Measurements from ENCODE around the gene KCNQ4. TPM values are rescaled to one million over a fixed set of nuclear protein-coding genes. Genes with fewer than 3 reads are reported as not detected.

KCNQ4 gene
- total and polyA plus RNA-seq, 2 of the 8 experiments (the other 6 are each of a cell fraction or from before 2014, with no cell fraction given) = 2.2 to 3.9 TPM

DNA sequence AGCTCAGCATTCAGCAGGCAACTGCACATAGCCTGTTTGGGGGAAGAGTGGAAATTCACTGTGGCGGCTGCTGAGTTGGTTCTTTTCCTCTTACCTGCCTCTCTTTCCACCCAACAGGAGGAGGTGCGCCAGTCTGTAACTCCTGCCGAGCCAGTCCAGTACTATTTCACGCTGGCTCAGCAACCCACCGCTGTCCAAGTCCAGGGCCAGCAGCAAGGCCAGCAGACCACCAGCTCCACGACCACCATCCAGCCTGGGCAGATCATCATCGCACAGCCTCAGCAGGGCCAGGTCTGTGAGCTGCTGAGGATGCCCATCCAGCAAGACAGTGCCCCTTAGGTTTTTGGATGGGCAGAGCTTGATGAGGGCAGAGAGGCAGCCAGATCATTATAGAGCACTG lies 25.6 kb upstream of the KCNQ4 start:
- ChIA-PET POLR2A (ENCODE audit: partially characterized antibody) (interaction anchor here (0.5 to 3.9 kb wide), 3 partner anchors 13 to 385 kb away, joined by 3 to 14 read pairs (median 10); partner anchors contain the start of gene NFYC), CTCF (ENCODE audit: partially characterized antibody) (interaction anchor here (0.7 to 15.0 kb wide), 5 partner anchors 10 to 193 kb away, joined by 3 to 140 read pairs (median 5); no protein-coding TSS in a partner anchor)
- Histone ChIP-seq H2AK5ac (ENCODE audit: low read depth, low read length) (no peak overlapping the region), H3K27me3 (replicated peaks in 1 of 4; ENCODE audit: control insufficient read depth in 3 of 4, extremely low read depth in 1 of 4, insufficient read depth in 3 of 4, low read length in 3 of 4) (no peaks in the 10 kb centered on the region), H4K8ac (ENCODE audit: extremely low read depth, insufficient read depth, low read length) (no peak overlapping the region), H2BK15ac (ENCODE audit: low read length) (no peak overlapping the region), H3K27ac (ENCODE audit: low read depth, low read length) (no peak overlapping the region), H2BK20ac (ENCODE audit: low read length) (no peak overlapping the region), H3K4me1 (replicated peaks in 1 of 4; ENCODE audit: control insufficient read depth in 3 of 4, insufficient read depth in 4 of 4, low read length in 3 of 4) (no peaks in the 10 kb centered on the region), H4K20me1 (replicated peaks in 1 of 2; ENCODE audit: control insufficient read depth in 1 of 2, insufficient read depth in 2 of 2, low read length in 2 of 2) (peaks cover 5 to 7% of the 10 kb centered on the region in 2 experiments), H3K36me3 (ENCODE audit: control insufficient read depth in 2 of 4, insufficient read depth in 4 of 4, low read length in 3 of 4) (peaks cover 16 to 79% (median 63%) of the 10 kb centered on the region in 4 experiments; a peak in 7 of 8 replicates), H3K9me3 (ENCODE audit: insufficient read depth in 2 of 2, low read depth in 1 of 2, low read length in 1 of 2) (no peaks in the 10 kb centered on the region), H3K56ac (replicated peaks; ENCODE audit: insufficient read length, low read depth, low read length) (no peak overlapping the region), H3K79me1 (ENCODE audit: low read depth, low read length) (peaks cover 7% of the 10 kb centered on the region; the same call in 1 of the 2 replicates), H4K5ac (ENCODE audit: insufficient read length, low read depth, low read length) (no peak overlapping the region), H3K9ac (replicated peaks in 1 of 4; ENCODE audit: extremely low read depth in 1 of 4, low read depth in 3 of 4, low read length in 3 of 4) (no peak overlapping the region; a peak in 1 of 7 replicates), H4K91ac (replicated peaks; ENCODE audit: insufficient read length, low read length) (no peak overlapping the region), H2BK120ac (replicated peaks; ENCODE audit: low read depth, low read length) (no peak overlapping the region), H2BK5ac (ENCODE audit: low read depth, low read length) (no peak overlapping the region), H3K79me2 (ENCODE audit: control insufficient read depth in 1 of 2, insufficient read depth in 2 of 2, low read length in 2 of 2) (no peaks in the 10 kb centered on the region), H2AFZ (ENCODE audit: low read length) (no peak overlapping the region), H3K4me2 (ENCODE audit: insufficient read depth in 1 of 2, low read depth in 2 of 2, low read length in 2 of 2) (no peak overlapping the region), H3K18ac (ENCODE audit: extremely low read depth, low read length) (no peak overlapping the region), H3K14ac (ENCODE audit: insufficient read length) (no peak overlapping the region), H3K23ac (ENCODE audit: insufficient read length) (no peak overlapping the region), H3K4ac (replicated peaks; ENCODE audit: insufficient read length, low read depth, low read length) (no peak overlapping the region), H3K23me2 (ENCODE audit: low read depth, low read length) (no peaks in the 10 kb centered on the region; the same call in 1 of the 2 replicates), H2BK12ac (ENCODE audit: low read depth, low read length) (no peak overlapping the region), H3K4me3 (ENCODE audit: extremely low read depth in 1 of 4, insufficient read depth in 2 of 4, low read depth in 3 of 4, low read length in 4 of 4) (no peak overlapping the region)
- FAIRE-seq = no peak
- DNase-seq (ENCODE audit: low read depth in 1 of 2, low spot score in 2 of 2) = no peak
- WGBS, 2 experiments (ENCODE audit: extremely low coverage in 1 of 2, insufficient coverage in 1 of 2, insufficient read length in 1 of 2, insufficient replicate concordance in 2 of 2, low coverage in 1 of 2, low lambda C conversion rate in 2 of 2, missing lambda C conversion rate in 1 of 2) = 95% methylated on average over 7 of the region's 7 CpGs; no CpG with 5 or more reads in 1 of the 2 experiments
- TF ChIP-seq HDAC6 (IDR thresholded peaks at IDR 0.05; ENCODE audit: low read depth, low read length) = no peak
- no peak for TF ChIP-seq TBP (IDR thresholded peaks at IDR 0.05; ENCODE audit: low read depth, low read length)
- TF ChIP-seq SIN3A (conservative IDR thresholded peaks at IDR 0.05 in 1 of 2, IDR thresholded peaks at IDR 0.05 in 1 of 2; ENCODE audit: low read depth in 1 of 2, low read length in 2 of 2) = no peak
- TF ChIP-seq RNF2 (IDR thresholded peaks at IDR 0.05; ENCODE audit: borderline replicate concordance, low read depth, low read length, missing control alignments, poor library complexity, severe bottlenecking) = no peak
- no peak for TF ChIP-seq TCF12 (IDR thresholded peaks at IDR 0.05; ENCODE audit: low read depth, low read length)
- no peak for TF ChIP-seq KDM4A (IDR thresholded peaks at IDR 0.05; ENCODE audit: low read depth, low read length, severe bottlenecking)
- TF ChIP-seq JUN (IDR thresholded peaks at IDR 0.05; ENCODE audit: low read depth, low read length) = no peak
- TF ChIP-seq RFX5 (IDR thresholded peaks at IDR 0.05; ENCODE audit: borderline replicate concordance, low read depth, low read length) = no peak
- no peak for TF ChIP-seq RBBP5 (IDR thresholded peaks at IDR 0.05; ENCODE audit: borderline replicate concordance, low read depth, low read length)
- no peak for TF ChIP-seq SP2 (IDR thresholded peaks at IDR 0.05; ENCODE audit: low read length)
- no peak for TF ChIP-seq CHD1 (IDR thresholded peaks at IDR 0.05; ENCODE audit: low read depth, low read length)
- TF ChIP-seq KDM1A (IDR thresholded peaks at IDR 0.05; ENCODE audit: borderline replicate concordance, low read length) = no peak
- TF ChIP-seq JUND (IDR thresholded peaks at IDR 0.05; ENCODE audit: low read length) = no peak
- TF ChIP-seq ZNF274 (IDR thresholded peaks at IDR 0.05; ENCODE audit: borderline replicate concordance, extremely low read depth, low read length) = no peak
